Activated naive CD8-positive, alpha-beta T cell treated with anti-CD3 and anti-CD28 coated beads for 36 hours (primary cell): Measurements from ENCODE around the gene CSF3R. TPM values are rescaled to one million over a fixed set of nuclear protein-coding genes. Genes with fewer than 3 reads are reported as not detected.
"Not testable (repeated sequence)": the region's sequence is repeated elsewhere in the genome, so short reads cannot be mapped to it uniquely, and the experiment has no call there.

Experiments used
- DNase-seq: peaks from one replicate; pipeline ENCODE4 v3.0.0; 2021
- H3K27ac Mint-ChIP-seq: one replicate; pipeline ENCODE4 v1.8.0; 2022; ENCODE audit warnings: mild to moderate bottlenecking, moderate library complexity, mixed read lengths
- H3K27me3 Mint-ChIP-seq: one replicate; pipeline ENCODE4 v1.8.0; 2022; ENCODE audit warnings: mild to moderate bottlenecking, mixed read lengths
- H3K36me3 Mint-ChIP-seq: one replicate; pipeline ENCODE4 v1.8.0; 2021; ENCODE audit warnings: mild to moderate bottlenecking, mixed read lengths
- H3K4me1 Mint-ChIP-seq: one replicate; pipeline ENCODE4 v1.8.0; 2021; ENCODE audit warnings: mixed read lengths
- H3K4me3 Mint-ChIP-seq: one replicate; pipeline ENCODE4 v1.8.0; 2022; ENCODE audit warnings: mild to moderate bottlenecking, moderate library complexity, mixed read lengths
- H3K9me3 Mint-ChIP-seq: one replicate; pipeline ENCODE4 v1.8.0; 2022; ENCODE audit warnings: mixed read lengths
- total RNA-seq, 2 experiments: library from RNA; stranded (reverse); gene quantifications; one replicate each; pipeline ENCODE4 v1.2.3, GENCODE V29; 2021

CSF3R gene
- total RNA-seq, 2 experiments from 2014 or later = 0.04 to 0.06 TPM

- H3K36me3 Mint-ChIP-seq = no peaks in the 10 kb centered on the region
- H3K27ac Mint-ChIP-seq = no peak overlapping the region
- no peak overlapping the region for H3K4me3 Mint-ChIP-seq
- peaks cover 11% of the 10 kb centered on the region for H3K27me3 Mint-ChIP-seq
- no peaks in the 10 kb centered on the region for H3K9me3 Mint-ChIP-seq
- H3K4me1 Mint-ChIP-seq = peaks cover 7% of the 10 kb centered on the region
- DNase-seq = no peak
These were observed 3.1 kb downstream of the CSF3R start for GRCh38 chr1:36479505-36480051.

- not testable (repeated sequence) for H3K36me3 Mint-ChIP-seq, H3K9me3 Mint-ChIP-seq, H3K4me1 Mint-ChIP-seq, DNase-seq, H3K4me3 Mint-ChIP-seq, H3K27ac Mint-ChIP-seq
- peaks cover 11% of the 10 kb centered on the region for H3K27me3 Mint-ChIP-seq
These were observed 5.1 kb downstream of the CSF3R start for GRCh38 chr1:36477615-36478014.

- H3K4me1 Mint-ChIP-seq = peaks cover 3% of the 10 kb centered on the region
- no peak for DNase-seq
- H3K27me3 Mint-ChIP-seq = peaks cover 8% of the 10 kb centered on the region
- H3K4me3 Mint-ChIP-seq = no peak overlapping the region
- no peaks in the 10 kb centered on the region for H3K36me3 Mint-ChIP-seq
- H3K27ac Mint-ChIP-seq = no peak overlapping the region
- H3K9me3 Mint-ChIP-seq = no peaks in the 10 kb centered on the region
These were observed 5.8 kb downstream of the CSF3R start for GRCh38 chr1:36476945-36477344.

- Mint-ChIP-seq H3K4me3 (no peak overlapping the region), H3K9me3 (no peaks in the 10 kb centered on the region), H3K27me3 (no peaks in the 10 kb centered on the region), H3K4me1 (no peaks in the 10 kb centered on the region), H3K27ac (no peak overlapping the region), H3K36me3 (no peaks in the 10 kb centered on the region)
- DNase-seq = no peak
These were observed 6.7 kb downstream of the CSF3R start for GRCh38 chr1:36475910-36476604.

- H3K27me3 Mint-ChIP-seq = no peaks in the 10 kb centered on the region
- no peak overlapping the region for H3K4me3 Mint-ChIP-seq
These were observed 7.4 kb downstream of the CSF3R start for GRCh38 chr1:36475341-36475740.

GRCh38 chr1:36472656-36473055 lies 10.1 kb downstream of the CSF3R start:
- no peak overlapping the region for H3K27ac Mint-ChIP-seq

More at GRCh38 chr1:36475341-36475740, 7.4 kb downstream of the CSF3R start:
- Mint-ChIP-seq H3K9me3 (no peaks in the 10 kb centered on the region), H3K27ac (no peak overlapping the region), H3K4me1 (no peaks in the 10 kb centered on the region), H3K36me3 (no peaks in the 10 kb centered on the region)
- DNase-seq = no peak

GRCh38 chr1:36471830-36472641 lies 10.7 kb downstream of the CSF3R start:
- DNase-seq = no peak
- no peaks in the 10 kb centered on the region for H3K9me3 Mint-ChIP-seq
- H3K4me3 Mint-ChIP-seq = no peak overlapping the region
- H3K4me1 Mint-ChIP-seq = no peaks in the 10 kb centered on the region
- H3K36me3 Mint-ChIP-seq = no peaks in the 10 kb centered on the region
- no peak overlapping the region for H3K27ac Mint-ChIP-seq
- H3K27me3 Mint-ChIP-seq = no peaks in the 10 kb centered on the region

More at GRCh38 chr1:36472656-36473055, 10.1 kb downstream of the CSF3R start:
- no peaks in the 10 kb centered on the region for H3K9me3 Mint-ChIP-seq
- H3K36me3 Mint-ChIP-seq = no peaks in the 10 kb centered on the region
- no peaks in the 10 kb centered on the region for H3K27me3 Mint-ChIP-seq
- DNase-seq = no peak
- H3K4me3 Mint-ChIP-seq = no peak overlapping the region
- H3K4me1 Mint-ChIP-seq = no peaks in the 10 kb centered on the region

- Mint-ChIP-seq H3K36me3 (peaks cover under 1% of the 10 kb centered on the region), H3K4me1 (peaks cover 6% of the 10 kb centered on the region), H3K27ac (no peak overlapping the region)
These were observed 13.6 kb downstream of the CSF3R start for GRCh38 chr1:36469163-36469562.

GRCh38 chr1:36467700-36468455 lies 14.8 kb downstream of the CSF3R start:
- H3K36me3 Mint-ChIP-seq = peaks cover 3% of the 10 kb centered on the region
- H3K4me1 Mint-ChIP-seq = peaks cover 10% of the 10 kb centered on the region
- no peaks in the 10 kb centered on the region for H3K27me3 Mint-ChIP-seq
- H3K4me3 Mint-ChIP-seq = no peak overlapping the region
- DNase-seq = no peak
- no peaks in the 10 kb centered on the region for H3K9me3 Mint-ChIP-seq
- no peak overlapping the region for H3K27ac Mint-ChIP-seq

More at GRCh38 chr1:36469163-36469562, 13.6 kb downstream of the CSF3R start:
- H3K9me3 Mint-ChIP-seq = no peaks in the 10 kb centered on the region
- DNase-seq = no peak
- no peak overlapping the region for H3K4me3 Mint-ChIP-seq
- H3K27me3 Mint-ChIP-seq = no peaks in the 10 kb centered on the region

- H3K27me3 Mint-ChIP-seq = no peaks in the 10 kb centered on the region
- no peak overlapping the region for H3K27ac Mint-ChIP-seq
- no peak overlapping the region for H3K4me3 Mint-ChIP-seq
These were observed 15.7 kb downstream of the CSF3R start for GRCh38 chr1:36467027-36467410.

GRCh38 chr1:36466370-36467026 lies 16.2 kb downstream of the CSF3R start:
- no peak for DNase-seq
- Mint-ChIP-seq H3K4me1 (peaks cover 18% of the 10 kb centered on the region), H3K9me3 (no peaks in the 10 kb centered on the region), H3K27me3 (no peaks in the 10 kb centered on the region), H3K27ac (no peak overlapping the region), H3K36me3 (peaks cover 10% of the 10 kb centered on the region), H3K4me3 (no peak overlapping the region)

More at GRCh38 chr1:36467027-36467410, 15.7 kb downstream of the CSF3R start:
- no peak for DNase-seq
- Mint-ChIP-seq H3K36me3 (peaks cover 8% of the 10 kb centered on the region), H3K4me1 (peaks cover 13% of the 10 kb centered on the region), H3K9me3 (no peaks in the 10 kb centered on the region)

- peaks cover 13% of the 10 kb centered on the region for H3K36me3 Mint-ChIP-seq
- DNase-seq = no peak
- H3K27ac Mint-ChIP-seq = no peak overlapping the region
- no peaks in the 10 kb centered on the region for H3K27me3 Mint-ChIP-seq
- H3K4me1 Mint-ChIP-seq = peaks cover 20% of the 10 kb centered on the region
- no peaks in the 10 kb centered on the region for H3K9me3 Mint-ChIP-seq
- H3K4me3 Mint-ChIP-seq = no peak overlapping the region
These were observed 16.9 kb downstream of the CSF3R start for GRCh38 chr1:36465731-36466369.

GRCh38 chr1:36464605-36465393 lies 17.9 kb downstream of the CSF3R start:
- Mint-ChIP-seq H3K27me3 (no peaks in the 10 kb centered on the region), H3K9me3 (no peaks in the 10 kb centered on the region), H3K36me3 (peaks cover 18% of the 10 kb centered on the region), H3K27ac (peak overlapping the region; percentile 94), H3K4me1 (peaks cover 20% of the 10 kb centered on the region), H3K4me3 (peak overlapping the region; percentile 100)
- DNase-seq = no peak
